ENCODE results near the gene MEGF10. TPM values are rescaled to one million over a fixed set of nuclear protein-coding genes. Genes with fewer than 3 reads are reported as not detected.
"Not testable (repeated sequence)": the region's sequence is repeated elsewhere in the genome, so short reads cannot be mapped to it uniquely, and the experiment has no call there.

Gene MEGF10
- total and polyA plus RNA-seq, 8 donors = 0.17 to 1.7 (median 0.76) TPM

DNA sequence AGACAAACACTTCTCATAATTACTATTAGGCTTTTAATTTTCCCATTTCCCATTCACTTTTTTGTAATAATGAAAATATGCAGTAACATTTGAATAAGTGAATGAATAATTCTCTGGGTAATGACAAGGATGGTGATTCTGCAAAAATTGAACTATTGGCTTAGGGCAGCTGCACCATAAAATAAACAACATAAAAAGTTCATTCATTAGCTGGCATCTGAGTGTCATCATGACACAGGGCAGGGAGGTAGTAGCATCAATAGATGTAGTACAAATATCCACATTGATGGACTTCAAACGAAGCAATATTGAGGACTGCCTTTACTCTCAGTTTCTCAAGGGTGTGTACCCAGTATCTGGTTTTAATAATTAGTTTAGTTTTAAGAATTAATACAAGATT is 4.9 kb downstream of the MEGF10 start:
- intact Hi-C loops (cut with DNase I) = no loop called here
- H3K4me1 ChIP-seq = peaks cover 0 to 3% of the 10 kb centered on the region in 2 donors
- no peaks in the 10 kb centered on the region for H3K36me3 ChIP-seq
- H3K9me3 ChIP-seq = no peaks in the 10 kb centered on the region
- DNase-seq = no peak
- no peak for ATAC-seq
- no peak overlapping the region for H3K4me3 ChIP-seq
- TF ChIP-seq, protein P1, sequence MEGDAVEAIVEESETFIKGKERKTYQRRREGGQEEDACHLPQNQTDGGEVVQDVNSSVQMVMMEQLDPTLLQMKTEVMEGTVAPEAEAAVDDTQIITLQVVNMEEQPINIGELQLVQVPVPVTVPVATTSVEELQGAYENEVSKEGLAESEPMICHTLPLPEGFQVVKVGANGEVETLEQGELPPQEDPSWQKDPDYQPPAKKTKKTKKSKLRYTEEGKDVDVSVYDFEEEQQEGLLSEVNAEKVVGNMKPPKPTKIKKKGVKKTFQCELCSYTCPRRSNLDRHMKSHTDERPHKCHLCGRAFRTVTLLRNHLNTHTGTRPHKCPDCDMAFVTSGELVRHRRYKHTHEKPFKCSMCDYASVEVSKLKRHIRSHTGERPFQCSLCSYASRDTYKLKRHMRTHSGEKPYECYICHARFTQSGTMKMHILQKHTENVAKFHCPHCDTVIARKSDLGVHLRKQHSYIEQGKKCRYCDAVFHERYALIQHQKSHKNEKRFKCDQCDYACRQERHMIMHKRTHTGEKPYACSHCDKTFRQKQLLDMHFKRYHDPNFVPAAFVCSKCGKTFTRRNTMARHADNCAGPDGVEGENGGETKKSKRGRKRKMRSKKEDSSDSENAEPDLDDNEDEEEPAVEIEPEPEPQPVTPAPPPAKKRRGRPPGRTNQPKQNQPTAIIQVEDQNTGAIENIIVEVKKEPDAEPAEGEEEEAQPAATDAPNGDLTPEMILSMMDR (IDR thresholded peaks at IDR 0.05) = no peak
- H3K27ac ChIP-seq = no peak overlapping the region
- peaks cover 29 to 36% of the 10 kb centered on the region in 2 donors for H3K27me3 ChIP-seq

DNA sequence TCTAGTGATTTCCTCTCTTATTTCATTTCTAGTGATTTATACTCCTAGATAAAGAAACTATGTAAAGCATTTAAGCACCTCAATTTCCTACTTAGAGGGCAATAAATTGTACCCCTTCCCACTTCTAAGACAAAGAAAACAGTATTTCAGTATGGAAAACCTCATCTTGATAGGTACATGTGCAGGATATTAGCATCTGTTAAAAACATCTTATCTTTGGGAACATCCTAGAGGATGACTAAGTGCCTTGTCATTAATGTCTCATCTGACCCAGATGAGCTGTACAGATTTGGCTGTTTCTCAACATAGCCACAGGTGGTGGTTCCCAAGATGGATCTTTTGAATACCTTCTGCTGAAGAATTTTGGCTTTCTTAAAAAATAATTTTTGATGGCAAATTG is 5.7 kb downstream of the MEGF10 start:
- H3K36me3 ChIP-seq = no peaks in the 10 kb centered on the region
- TF ChIP-seq, protein P1 (IDR thresholded peaks at IDR 0.05) = no peak
- H3K27ac ChIP-seq = no peak overlapping the region
- no peaks in the 10 kb centered on the region for H3K9me3 ChIP-seq
- intact Hi-C loops (cut with DNase I) = no loop called here
- DNase-seq (no peak), ATAC-seq (no peak)
- H3K27me3 ChIP-seq = peaks cover 20 to 28% of the 10 kb centered on the region in 2 donors
- no peak overlapping the region for H3K4me3 ChIP-seq
- no peaks in the 10 kb centered on the region for H3K4me1 ChIP-seq

DNA sequence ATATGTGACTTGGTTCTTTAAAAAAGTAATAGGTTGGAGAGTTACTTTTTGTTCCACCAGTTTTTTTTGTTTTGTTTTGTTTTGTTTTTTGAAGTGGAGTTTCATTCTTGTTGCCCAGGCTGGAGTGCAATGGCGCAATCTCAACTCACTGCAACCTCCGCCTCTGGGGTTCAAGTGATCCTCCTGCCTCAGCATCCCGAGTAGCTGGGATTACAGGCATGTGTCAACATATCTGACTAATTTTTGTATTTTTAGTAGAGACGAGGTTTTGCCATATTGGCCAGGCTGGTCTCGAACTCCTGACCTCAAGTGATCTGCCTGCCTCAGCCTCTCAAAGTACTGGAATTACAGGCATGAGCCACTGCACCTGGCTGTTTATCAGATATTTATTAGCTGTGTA is 6.3 kb downstream of the MEGF10 start:
- intact Hi-C loops (cut with DNase I); H3K4me3 ChIP-seq; H3K4me1 ChIP-seq; DNase-seq; ATAC-seq; H3K27ac ChIP-seq; H3K36me3 ChIP-seq; H3K9me3 ChIP-seq: not testable (repeated sequence)
- peaks cover 15 to 22% of the 10 kb centered on the region in 2 donors for H3K27me3 ChIP-seq

DNA sequence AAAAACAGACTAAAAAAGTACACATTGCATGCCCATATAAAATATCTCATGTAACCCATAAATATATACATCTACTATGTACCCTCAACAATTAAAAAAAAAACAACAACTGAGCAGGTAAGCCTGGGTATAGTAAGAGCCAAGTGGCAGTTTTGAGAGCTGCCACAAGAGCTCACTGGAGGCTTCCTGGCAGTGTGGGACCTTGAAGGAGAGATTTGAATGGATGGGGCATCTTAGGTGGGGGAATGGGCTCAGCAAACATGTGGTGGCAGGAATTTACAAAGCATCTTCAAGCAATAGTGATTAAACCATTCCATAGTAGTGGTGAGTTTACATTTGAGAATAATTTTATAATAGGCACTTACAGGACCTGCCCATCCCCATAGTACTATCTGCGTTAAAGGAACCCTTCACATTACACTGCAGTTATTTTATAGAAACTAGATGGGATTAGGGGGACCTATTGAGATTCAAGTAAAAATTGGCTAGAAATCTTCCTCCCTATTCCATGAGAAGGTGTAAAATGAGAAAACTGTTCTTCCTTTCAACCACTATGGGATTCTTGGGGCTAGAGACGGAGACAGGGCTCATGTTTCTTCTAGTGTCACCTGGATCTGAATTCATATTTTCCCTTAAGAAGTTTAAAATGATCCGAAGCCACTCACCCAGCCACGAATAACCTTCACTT is 6.9 kb downstream of the MEGF10 start:
- intact Hi-C loops (cut with DNase I) = no loop called here
- no peaks in the 10 kb centered on the region for H3K36me3 ChIP-seq

DNA sequence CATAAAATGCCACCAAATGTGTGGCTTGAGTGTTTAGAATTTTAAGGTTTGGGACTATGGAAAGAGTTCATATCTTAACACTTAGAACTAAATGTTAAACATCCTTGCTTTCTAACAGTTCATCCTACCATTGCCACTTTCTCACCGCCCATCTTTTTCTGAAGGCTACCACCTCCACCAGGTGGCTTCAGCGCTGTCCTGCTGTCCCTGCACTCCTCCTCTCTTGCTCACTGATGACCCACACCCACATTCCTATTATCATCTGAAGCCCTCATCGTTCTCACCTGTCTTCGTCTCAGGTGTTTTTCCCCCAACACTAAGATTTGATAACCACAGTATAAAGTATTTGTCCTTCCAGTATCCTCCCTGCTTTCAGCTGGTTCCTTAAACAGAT is 7.4 kb downstream of the MEGF10 start:
- ATAC-seq = no peak

More for the DNA sequence above, 6.9 kb downstream of the MEGF10 start:
- Histone ChIP-seq H3K27me3 (peaks cover 9 to 16% of the 10 kb centered on the region in 2 donors), H3K27ac (no peak overlapping the region), H3K4me3 (no peak overlapping the region), H3K9me3 (no peaks in the 10 kb centered on the region), H3K4me1 (no peaks in the 10 kb centered on the region)
- ATAC-seq = no peak
- no peak for DNase-seq
- TF ChIP-seq, protein P1 (IDR thresholded peaks at IDR 0.05) = no peak

More for the DNA sequence above, 7.4 kb downstream of the MEGF10 start:
- Histone ChIP-seq H3K9me3 (no peaks in the 10 kb centered on the region), H3K4me3 (no peak overlapping the region), H3K27ac (no peak overlapping the region), H3K4me1 (no peaks in the 10 kb centered on the region), H3K27me3 (peaks cover 6 to 11% of the 10 kb centered on the region in 2 donors), H3K36me3 (no peaks in the 10 kb centered on the region)
- TF ChIP-seq, protein P1 (IDR thresholded peaks at IDR 0.05) = no peak
- DNase-seq = no peak
- intact Hi-C loops (cut with DNase I) = no loop called here
